ENCODE measurements around the gene TEAD1. TPM values are rescaled to one million over a fixed set of nuclear protein-coding genes. Genes with fewer than 3 reads are reported as not detected.

The TEAD1 gene
- total and polyA plus RNA-seq, 9 of the 15 experiments (the other 6 are each of a cell fraction or from before 2014, with no cell fraction given), result 1.7 to 17.7 (median 10.8) TPM

DNA sequence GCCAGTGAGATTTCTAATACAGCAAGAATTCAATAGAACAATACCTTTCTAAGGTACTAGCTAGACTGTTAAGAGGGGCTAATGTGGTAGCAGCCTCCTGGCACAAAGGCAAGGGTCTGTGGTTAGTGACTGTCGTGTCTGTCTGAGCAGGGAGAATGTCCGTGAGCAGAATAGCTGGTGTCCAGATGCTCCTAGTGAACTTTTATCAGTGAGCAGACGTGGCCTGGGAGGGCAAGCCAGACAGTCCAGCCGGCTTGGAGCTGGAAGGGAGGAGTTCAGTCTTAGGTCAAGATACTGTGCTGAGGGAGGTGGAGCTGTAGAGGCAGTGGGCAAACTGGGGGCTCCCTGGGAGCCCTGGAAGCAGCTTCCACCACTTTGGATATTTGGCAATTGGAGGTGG, 138.6 kb downstream of the TEAD1 start:
- peak; percentile 79 for FAIRE-seq
- Histone ChIP-seq H3K9ac (ENCODE audit: insufficient read depth in 1 of 2, low read depth in 2 of 2, low read length in 2 of 2) (no peak overlapping the region; a peak in 1 of 4 replicates), H3K27ac (ENCODE audit: extremely low read depth, low read depth, low read length) (0 out of 3 replicates have a peak overlapping the region, but pooled peaks have one; percentile 0), H3K9me3 (replicated peaks; ENCODE audit: control insufficient read depth, insufficient read depth, low read depth, low read length) (no peaks in the 10 kb centered on the region), H3K27me3 (ENCODE audit: control insufficient read depth in 2 of 2, insufficient read depth in 2 of 2, low read length in 2 of 2) (no peaks in the 10 kb centered on the region), H3K4me2 (ENCODE audit: insufficient read depth, low read length) (peak overlapping the region; percentile 61), H3K9me1 (ENCODE audit: control insufficient read depth, insufficient read depth, low read length) (peaks cover 4% of the 10 kb centered on the region), H3K4me3 (no peak overlapping the region), H2AFZ (ENCODE audit: low read depth, low read length) (no peak overlapping the region), H4K20me1 (replicated peaks; ENCODE audit: control insufficient read depth, insufficient read depth, low read length) (peaks cover 14% of the 10 kb centered on the region; the same call in 1 of the 2 replicates), H3K4me1 (replicated peaks in 1 of 2; ENCODE audit: control insufficient read depth in 2 of 2, insufficient read depth in 2 of 2, low read length in 2 of 2) (peaks cover 31 to 58% of the 10 kb centered on the region in 2 experiments), H3K79me2 (ENCODE audit: control insufficient read depth, insufficient read depth, low read length) (peaks cover 12% of the 10 kb centered on the region; the same call in 2 of the 3 replicates), H3K36me3 (ENCODE audit: control insufficient read depth, insufficient read depth, low read length) (no peaks in the 10 kb centered on the region)
- no TSS peak for BruUV-seq (replicated peaks)
- intact Hi-C loops (cut with micrococcal nuclease) (loop anchor here (1.0 to 5.0 kb wide), 5 partner anchors 49 to 401 kb away; no protein-coding TSS in a partner anchor), in situ Hi-C loops (cut with MboI) (no loop called here)
- POLR2A ChIA-PET, result interaction anchor here (0.7 to 1.4 kb wide), 2 partner anchors 33 to 71 kb away, joined by 3 to 5 read pairs; no protein-coding TSS in a partner anchor
- ATAC-seq, result peak; percentile 88
- WGBS (ENCODE audit: insufficient coverage, low coverage, missing lambda C conversion rate), result 5% methylated on average over 4 of the region's 4 CpGs
- CTCF ChIA-PET (ENCODE audit: low intra/inter-chr PET ratio), result no interaction called here
- peak; percentile 41 to 88 (median 62) for DNase-seq (ENCODE audit: extremely low read depth in 1 of 4, low spot score in 3 of 4)
- TF ChIP-seq ZNF239 (CRISPR knock-in tag; IDR thresholded peaks at IDR 0.05) (no peak), EGR1 (conservative IDR thresholded peaks at IDR 0.05) (no peak), KDM1A (IDR thresholded peaks at IDR 0.05) (peak in 1 of 2 experiments; percentile 55; a peak in 1 of 4 replicates), ZBTB7A (IDR thresholded peaks at IDR 0.05; ENCODE audit: borderline replicate concordance, control insufficient read depth, low read depth, low read length) (peak; percentile 22; the same call in 1 of the 2 replicates), DPF2 (IDR thresholded peaks at IDR 0.05) (peak; percentile 79), ZNF12 (CRISPR knock-in tag; IDR thresholded peaks at IDR 0.05) (no peak), CCNT2 (IDR thresholded peaks at IDR 0.05; ENCODE audit: borderline replicate concordance, extremely low read depth, insufficient read length, low read depth, low read length) (no peak), GTF2E2 (tag; IDR thresholded peaks at IDR 0.05) (no peak), CTBP1 (IDR thresholded peaks at IDR 0.05; ENCODE audit: borderline replicate concordance) (peak; percentile 49; the same call in 1 of the 2 replicates), ATF3 (IDR thresholded peaks at IDR 0.05) (no peak), ATF3 (CRISPR knock-in tag; conservative IDR thresholded peaks at IDR 0.05) (no peak), JUNB (CRISPR knock-in tag; conservative IDR thresholded peaks at IDR 0.05) (no peak), ZEB2 (IDR thresholded peaks at IDR 0.05) (peak; percentile 18; the same call in 1 of the 2 replicates), RBM34 (IDR thresholded peaks at IDR 0.05; ENCODE audit: borderline replicate concordance, insufficient read depth, low read length) (no peak), RCOR1 (IDR thresholded peaks at IDR 0.05; ENCODE audit: borderline replicate concordance in 1 of 2, low read depth in 2 of 2, low read length in 2 of 2) (peak in 1 of 2 experiments; percentile 68; a peak in 2 of 4 replicates), RBM25 (IDR thresholded peaks at IDR 0.05; ENCODE audit: low read depth, low read length, severe bottlenecking) (no peak), CBFA2T3 (IDR thresholded peaks at IDR 0.05) (peak; percentile 94), ZBTB11 (CRISPR knock-in tag; IDR thresholded peaks at IDR 0.05) (no peak), SMAD4 (CRISPR knock-in tag; conservative IDR thresholded peaks at IDR 0.05) (peak; percentile 94), ZKSCAN3 (CRISPR knock-in tag; IDR thresholded peaks at IDR 0.05) (no peak)
